Measurements from ENCODE around the gene KCNQ1OT1.

KCNQ1OT1 gene

GRCh38 chr11:2663915-2664314, 35.9 kb downstream of the KCNQ1OT1 start:
- no peak overlapping the region for H3K14ac ChIP-seq (ENCODE audit: low read length in 2 of 2)
- H3K27me3 ChIP-seq (ENCODE audit: control insufficient read depth in 1 of 2, insufficient read depth in 1 of 2, low read length in 2 of 2) = no peaks in the 10 kb centered on the region
- no peak overlapping the region for H3K4me2 ChIP-seq (ENCODE audit: low read length, poor library complexity, severe bottlenecking)
- no peak overlapping the region for H2AK5ac ChIP-seq (ENCODE audit: low read length, severe bottlenecking)
- no peak for DNase-seq
- H3K4me3 ChIP-seq (ENCODE audit: insufficient read depth in 1 of 2, low read depth in 1 of 2, low read length in 2 of 2) = no peak overlapping the region
- H3K27ac ChIP-seq (ENCODE audit: low read length, poor library complexity, severe bottlenecking) = no peak overlapping the region
- peaks cover 27 to 44% of the 10 kb centered on the region in 2 experiments for H3K36me3 ChIP-seq (ENCODE audit: control insufficient read depth in 1 of 2, insufficient read depth in 2 of 2, low read depth in 1 of 2, low read length in 2 of 2)
- no peak overlapping the region for H3K23ac ChIP-seq (ENCODE audit: low read length in 2 of 2)
- no peak overlapping the region for H3K18ac ChIP-seq (ENCODE audit: low read depth in 1 of 2, low read length in 2 of 2)
- H3K4ac ChIP-seq (ENCODE audit: low read depth in 1 of 2, low read length in 2 of 2) = no peak overlapping the region
- peaks cover 12% of the 10 kb centered on the region for H3K79me1 ChIP-seq (replicated peaks; ENCODE audit: low read length, poor library complexity, severe bottlenecking)
- no peak overlapping the region for H2BK5ac ChIP-seq (ENCODE audit: low read depth, low read length, poor library complexity, severe bottlenecking)
- no peak overlapping the region for H2AFZ ChIP-seq (ENCODE audit: low read depth, low read length)
- H2BK120ac ChIP-seq (ENCODE audit: low read depth, low read length) = no peak overlapping the region
- H2BK12ac ChIP-seq (ENCODE audit: low read length in 2 of 2) = no peak overlapping the region
- no peak overlapping the region for H2BK15ac ChIP-seq (ENCODE audit: low read depth, poor library complexity, severe bottlenecking)
- H3K9me3 ChIP-seq (ENCODE audit: control insufficient read depth, low read length) = peaks cover 47% of the 10 kb centered on the region
- H3K9ac ChIP-seq (ENCODE audit: low read length) = no peak overlapping the region
- H4K8ac ChIP-seq (ENCODE audit: low read length) = no peak overlapping the region
- H4K91ac ChIP-seq (ENCODE audit: low read length) = no peak overlapping the region
- H3K4me1 ChIP-seq (ENCODE audit: control insufficient read depth, insufficient read depth, low read depth, low read length) = no peaks in the 10 kb centered on the region

- Histone ChIP-seq H2BK12ac (ENCODE audit: low read length in 2 of 2) (no peak overlapping the region), H2BK5ac (ENCODE audit: low read depth, low read length, poor library complexity, severe bottlenecking) (no peak overlapping the region), H3K9me3 (ENCODE audit: control insufficient read depth, low read length) (peaks cover 51% of the 10 kb centered on the region), H3K23ac (ENCODE audit: low read length in 2 of 2) (no peak overlapping the region), H3K4me2 (ENCODE audit: low read length, poor library complexity, severe bottlenecking) (no peak overlapping the region), H3K4ac (ENCODE audit: low read depth in 1 of 2, low read length in 2 of 2) (no peak overlapping the region), H3K27me3 (ENCODE audit: control insufficient read depth in 1 of 2, insufficient read depth in 1 of 2, low read length in 2 of 2) (peaks cover 0 to under 1% of the 10 kb centered on the region in 2 experiments), H4K91ac (ENCODE audit: low read length) (no peak overlapping the region), H3K4me3 (ENCODE audit: insufficient read depth in 1 of 2, low read depth in 1 of 2, low read length in 2 of 2) (no peak overlapping the region), H3K27ac (ENCODE audit: low read length, poor library complexity, severe bottlenecking) (no peak overlapping the region), H3K4me1 (ENCODE audit: control insufficient read depth, insufficient read depth, low read depth, low read length) (no peaks in the 10 kb centered on the region), H3K79me1 (replicated peaks; ENCODE audit: low read length, poor library complexity, severe bottlenecking) (peaks cover 12% of the 10 kb centered on the region), H3K14ac (ENCODE audit: low read length in 2 of 2) (no peak overlapping the region), H2AK5ac (ENCODE audit: low read length, severe bottlenecking) (no peak overlapping the region), H3K18ac (ENCODE audit: low read depth in 1 of 2, low read length in 2 of 2) (no peak overlapping the region), H4K8ac (ENCODE audit: low read length) (no peak overlapping the region), H2AFZ (ENCODE audit: low read depth, low read length) (no peak overlapping the region), H3K36me3 (ENCODE audit: control insufficient read depth in 1 of 2, insufficient read depth in 2 of 2, low read depth in 1 of 2, low read length in 2 of 2) (peaks cover 22 to 44% of the 10 kb centered on the region in 2 experiments), H3K9ac (ENCODE audit: low read length) (no peak overlapping the region), H2BK120ac (ENCODE audit: low read depth, low read length) (no peak overlapping the region), H2BK15ac (ENCODE audit: low read depth, poor library complexity, severe bottlenecking) (no peak overlapping the region)
- WGBS = 97% methylated on average over 2 of the region's 2 CpGs
- DNase-seq = no peak
Measured at GRCh38 chr11:2663506-2663905, 36.3 kb downstream of the KCNQ1OT1 start.

- no peak overlapping the region for H3K9ac ChIP-seq (ENCODE audit: low read length)
- no peak overlapping the region for H2AFZ ChIP-seq (ENCODE audit: low read depth, low read length)
- no peak overlapping the region for H3K18ac ChIP-seq (ENCODE audit: low read depth in 1 of 2, low read length in 2 of 2)
- no peak overlapping the region for H3K4ac ChIP-seq (ENCODE audit: low read depth in 1 of 2, low read length in 2 of 2)
- H2BK5ac ChIP-seq (ENCODE audit: low read depth, low read length, poor library complexity, severe bottlenecking) = no peak overlapping the region
- no peaks in the 10 kb centered on the region for H3K4me1 ChIP-seq (ENCODE audit: control insufficient read depth, insufficient read depth, low read depth, low read length)
- H3K9me3 ChIP-seq (ENCODE audit: control insufficient read depth, low read length) = peaks cover 59% of the 10 kb centered on the region
- H2BK120ac ChIP-seq (ENCODE audit: low read depth, low read length) = no peak overlapping the region
- H3K79me1 ChIP-seq (replicated peaks; ENCODE audit: low read length, poor library complexity, severe bottlenecking) = peaks cover 12% of the 10 kb centered on the region
- no peak overlapping the region for H3K14ac ChIP-seq (ENCODE audit: low read length in 2 of 2)
- DNase-seq = no peak
- WGBS = 94% methylated on average over 17 of the region's 19 CpGs
- no peak overlapping the region for H2BK12ac ChIP-seq (ENCODE audit: low read length in 2 of 2)
- peaks cover 0 to 2% of the 10 kb centered on the region in 2 experiments for H3K27me3 ChIP-seq (ENCODE audit: control insufficient read depth in 1 of 2, insufficient read depth in 1 of 2, low read length in 2 of 2)
- H2BK15ac ChIP-seq (ENCODE audit: low read depth, poor library complexity, severe bottlenecking) = no peak overlapping the region
- no peak overlapping the region for H3K4me3 ChIP-seq (ENCODE audit: insufficient read depth in 1 of 2, low read depth in 1 of 2, low read length in 2 of 2)
- no peak overlapping the region for H3K4me2 ChIP-seq (ENCODE audit: low read length, poor library complexity, severe bottlenecking)
- H3K27ac ChIP-seq (ENCODE audit: low read length, poor library complexity, severe bottlenecking) = no peak overlapping the region
- no peak overlapping the region for H3K23ac ChIP-seq (ENCODE audit: low read length in 2 of 2)
- no peak overlapping the region for H2AK5ac ChIP-seq (ENCODE audit: low read length, severe bottlenecking)
- no peak overlapping the region for H4K91ac ChIP-seq (ENCODE audit: low read length)
- peaks cover 15 to 39% of the 10 kb centered on the region in 2 experiments for H3K36me3 ChIP-seq (ENCODE audit: control insufficient read depth in 1 of 2, insufficient read depth in 2 of 2, low read depth in 1 of 2, low read length in 2 of 2)
- H4K8ac ChIP-seq (ENCODE audit: low read length) = no peak overlapping the region
Measured at GRCh38 chr11:2662430-2663299, 37.1 kb downstream of the KCNQ1OT1 start.

- Histone ChIP-seq H2BK5ac (ENCODE audit: low read depth, low read length, poor library complexity, severe bottlenecking) (no peak overlapping the region), H4K8ac (ENCODE audit: low read length) (no peak overlapping the region), H3K23ac (ENCODE audit: low read length in 2 of 2) (no peak overlapping the region), H3K18ac (ENCODE audit: low read depth in 1 of 2, low read length in 2 of 2) (no peak overlapping the region), H3K4me1 (ENCODE audit: control insufficient read depth, insufficient read depth, low read depth, low read length) (no peaks in the 10 kb centered on the region), H2AFZ (ENCODE audit: low read depth, low read length) (no peak overlapping the region), H3K9ac (ENCODE audit: low read length) (no peak overlapping the region), H2BK120ac (ENCODE audit: low read depth, low read length) (no peak overlapping the region), H3K79me1 (replicated peaks; ENCODE audit: low read length, poor library complexity, severe bottlenecking) (peaks cover 12% of the 10 kb centered on the region), H3K4me3 (ENCODE audit: insufficient read depth in 1 of 2, low read depth in 1 of 2, low read length in 2 of 2) (peak overlapping the region in 1 of 2 experiments; percentile 42), H2AK5ac (ENCODE audit: low read length, severe bottlenecking) (no peak overlapping the region), H3K4me2 (ENCODE audit: low read length, poor library complexity, severe bottlenecking) (no peak overlapping the region), H2BK15ac (ENCODE audit: low read depth, poor library complexity, severe bottlenecking) (no peak overlapping the region), H3K14ac (ENCODE audit: low read length in 2 of 2) (no peak overlapping the region), H3K27me3 (ENCODE audit: control insufficient read depth in 1 of 2, insufficient read depth in 1 of 2, low read length in 2 of 2) (peaks cover 0 to 2% of the 10 kb centered on the region in 2 experiments), H2BK12ac (ENCODE audit: low read length in 2 of 2) (no peak overlapping the region), H3K9me3 (ENCODE audit: control insufficient read depth, low read length) (peaks cover 66% of the 10 kb centered on the region), H3K4ac (ENCODE audit: low read depth in 1 of 2, low read length in 2 of 2) (no peak overlapping the region), H3K36me3 (ENCODE audit: control insufficient read depth in 1 of 2, insufficient read depth in 2 of 2, low read depth in 1 of 2, low read length in 2 of 2) (peaks cover 14 to 39% of the 10 kb centered on the region in 2 experiments), H3K27ac (ENCODE audit: low read length, poor library complexity, severe bottlenecking) (no peak overlapping the region), H4K91ac (ENCODE audit: low read length) (no peak overlapping the region)
- DNase-seq = no peak
- 100% methylated on average over 4 of the region's 5 CpGs for WGBS
Measured at GRCh38 chr11:2662024-2662312, 37.8 kb downstream of the KCNQ1OT1 start.

All from mesenchymal stem cell (in vitro differentiated cells and primary cell).